LHCN-M2 (cell line): ENCODE results near the gene PPP3R1. TPM values are rescaled to one million over a fixed set of nuclear protein-coding genes. Genes with fewer than 3 reads are reported as not detected.

Source experiments
- DNase-seq: peaks from one replicate; pipeline ENCODE4 v3.0.0-alpha.2; 2012; ENCODE audit warnings: low read depth
- total RNA-seq: library from RNA; depleted of rRNA; stranded (reverse); fragments of >200 nt; gene quantifications from 2 replicates; pipeline ENCODE4 v1.2.3, GENCODE V29; 2014

Gene PPP3R1
- total RNA-seq, 1 experiment from 2014 or later = 23.5 TPM

GRCh38 chr2:68258851-68259250 lies 6.5 kb upstream of the PPP3R1 start:
- peak; percentile 16 for DNase-seq

GRCh38 chr2:68256093-68256450 lies 3.7 kb upstream of the PPP3R1 start:
- DNase-seq = peak; percentile 28

- peak; percentile 33 for DNase-seq
Measured at GRCh38 chr2:68253219-68254068, 1.1 kb upstream of the PPP3R1 start.

- no peak for DNase-seq
Measured at GRCh38 chr2:68251855-68252399, 405 bp downstream of the PPP3R1 start.

GRCh38 chr2:68251187-68251854 lies 1.0 kb downstream of the PPP3R1 start:
- peak; percentile 75 for DNase-seq

GRCh38 chr2:68250652-68251186 lies 1.6 kb downstream of the PPP3R1 start:
- DNase-seq = no peak

- DNase-seq = no peak
Measured at GRCh38 chr2:68250196-68250595, 2.1 kb downstream of the PPP3R1 start.

GRCh38 chr2:68248806-68249205 lies 3.5 kb downstream of the PPP3R1 start:
- no peak for DNase-seq

GRCh38 chr2:68248361-68248760 lies 4.0 kb downstream of the PPP3R1 start:
- DNase-seq = no peak

- no peak for DNase-seq
Measured at GRCh38 chr2:68246396-68246795, 5.9 kb downstream of the PPP3R1 start.

- DNase-seq = no peak
Measured at GRCh38 chr2:68245672-68246071, 6.7 kb downstream of the PPP3R1 start.

GRCh38 chr2:68245066-68245465 lies 7.3 kb downstream of the PPP3R1 start:
- no peak for DNase-seq

GRCh38 chr2:68244456-68244855 lies 7.9 kb downstream of the PPP3R1 start:
- DNase-seq = no peak

- DNase-seq = no peak
Measured at GRCh38 chr2:68241732-68242131, 10.6 kb downstream of the PPP3R1 start.

GRCh38 chr2:68240446-68240845 lies 11.9 kb downstream of the PPP3R1 start:
- no peak for DNase-seq

GRCh38 chr2:68238955-68239822 lies 13.1 kb downstream of the PPP3R1 start:
- DNase-seq = peak; percentile 44

GRCh38 chr2:68237976-68238580 lies 14.3 kb downstream of the PPP3R1 start:
- no peak for DNase-seq

- DNase-seq = peak; percentile 71
Measured at GRCh38 chr2:68237404-68237803, 14.9 kb downstream of the PPP3R1 start.

- no peak for DNase-seq
Measured at GRCh38 chr2:68236876-68237275, 15.5 kb downstream of the PPP3R1 start.

- DNase-seq = no peak
Measured at GRCh38 chr2:68236103-68236734, 16.1 kb downstream of the PPP3R1 start.

GRCh38 chr2:68235090-68235489 lies 17.2 kb downstream of the PPP3R1 start:
- no peak for DNase-seq
